Measurements from ENCODE around the gene TMEM187.

Gene TMEM187

GRCh38 chrX:153947009-153947769 is 25.4 kb upstream of the TMEM187 start:
- Histone ChIP-seq H3K9me3 (ENCODE audit: control insufficient read depth, low read length) (no peaks in the 10 kb centered on the region), H3K36me3 (ENCODE audit: control insufficient read depth, insufficient read depth, low read length) (no peaks in the 10 kb centered on the region), H3K79me2 (no peaks in the 10 kb centered on the region), H3K4me3 (ENCODE audit: low read depth, low read length) (no peak overlapping the region), H3K4me2 (ENCODE audit: low read length) (no peak overlapping the region), H3K9ac (no peak overlapping the region), H3K27ac (no peak overlapping the region), H3K4me1 (no peaks in the 10 kb centered on the region), H2AFZ (no peak overlapping the region), H3K27me3 (ENCODE audit: control insufficient read depth, insufficient read depth, low read length) (no peaks in the 10 kb centered on the region)
- TF ChIP-seq CTCF (IDR thresholded peaks at IDR 0.05): peak; percentile 89

GRCh38 chrX:153948002-153948466 is 24.5 kb upstream of the TMEM187 start:
- H3K9ac ChIP-seq: no peak overlapping the region
- no peak overlapping the region for H2AFZ ChIP-seq
- no peak overlapping the region for H3K4me3 ChIP-seq (ENCODE audit: low read depth, low read length)
- H3K4me1 ChIP-seq: no peaks in the 10 kb centered on the region
- no peak for TF ChIP-seq CTCF (IDR thresholded peaks at IDR 0.05)
- no peak overlapping the region for H3K4me2 ChIP-seq (ENCODE audit: low read length)
- H3K79me2 ChIP-seq: no peaks in the 10 kb centered on the region
- H3K9me3 ChIP-seq (ENCODE audit: control insufficient read depth, low read length): no peaks in the 10 kb centered on the region
- H3K27me3 ChIP-seq (ENCODE audit: control insufficient read depth, insufficient read depth, low read length): no peaks in the 10 kb centered on the region
- H3K27ac ChIP-seq: no peak overlapping the region
- no peaks in the 10 kb centered on the region for H3K36me3 ChIP-seq (ENCODE audit: control insufficient read depth, insufficient read depth, low read length)

GRCh38 chrX:153948847-153949805 is 23.4 kb upstream of the TMEM187 start:
- no peaks in the 10 kb centered on the region for H3K79me2 ChIP-seq
- H3K36me3 ChIP-seq (ENCODE audit: control insufficient read depth, insufficient read depth, low read length): no peaks in the 10 kb centered on the region
- H3K4me3 ChIP-seq (ENCODE audit: low read depth, low read length): no peak overlapping the region

GRCh38 chrX:153950127-153950526 is 22.4 kb upstream of the TMEM187 start:
- Histone ChIP-seq H3K27me3 (ENCODE audit: control insufficient read depth, insufficient read depth, low read length) (no peaks in the 10 kb centered on the region), H3K4me3 (ENCODE audit: low read depth, low read length) (no peak overlapping the region), H3K9ac (no peak overlapping the region), H3K9me3 (ENCODE audit: control insufficient read depth, low read length) (no peaks in the 10 kb centered on the region), H3K79me2 (no peaks in the 10 kb centered on the region), H2AFZ (no peak overlapping the region), H3K36me3 (ENCODE audit: control insufficient read depth, insufficient read depth, low read length) (no peaks in the 10 kb centered on the region), H3K27ac (peak overlapping the region; percentile 19), H3K4me1 (no peaks in the 10 kb centered on the region), H3K4me2 (ENCODE audit: low read length) (no peak overlapping the region)
- TF ChIP-seq CTCF (IDR thresholded peaks at IDR 0.05): no peak

More at GRCh38 chrX:153948847-153949805, 23.4 kb upstream of the TMEM187 start:
- Histone ChIP-seq H3K4me2 (ENCODE audit: low read length) (no peak overlapping the region), H3K27ac (no peak overlapping the region), H3K9ac (no peak overlapping the region), H3K9me3 (ENCODE audit: control insufficient read depth, low read length) (no peaks in the 10 kb centered on the region), H2AFZ (no peak overlapping the region), H3K4me1 (no peaks in the 10 kb centered on the region), H3K27me3 (ENCODE audit: control insufficient read depth, insufficient read depth, low read length) (no peaks in the 10 kb centered on the region)
- TF ChIP-seq CTCF (IDR thresholded peaks at IDR 0.05): no peak
